GM23338 (cell line): ENCODE data around the gene TRPM7.

Experiments
- CREB1 ChIP-seq: fragments of 250-450 bp; sonication (Bioruptor Pico); IDR thresholded peaks from 2 replicates; pipeline ENCODE4 v1.5.0; 2020; ENCODE audit warnings: low read depth, mild to moderate bottlenecking, moderate library complexity
- CTCF ChIP-seq, 2 experiments: fragments of 200-600 bp in 1 of 2; sonication (generic) in 1 of 2; conservative IDR thresholded peaks; 2 replicates each; pipeline versions ENCODE4 v1.5.1 to v1.6.1; 2016 to 2017; ENCODE audit warnings: antibody characterized with exemption in 2 of 2, low read depth in 2 of 2, mild to moderate bottlenecking in 2 of 2, moderate library complexity in 1 of 2
- ETS1 ChIP-seq: IDR thresholded peaks from 2 replicates; pipeline ENCODE4 v1.6.1; 2016; ENCODE audit warnings: antibody characterized with exemption
- EZH2 ChIP-seq: fragments of 200-600 bp; sonication (generic); IDR thresholded peaks from one replicate; pipeline ENCODE4 v1.8.0; 2017; ENCODE audit warnings: antibody characterized with exemption, mild to moderate bottlenecking, low read depth; ENCODE audit not compliant: unreplicated experiment
- EZH2phosphoT487 ChIP-seq: fragments of 200-600 bp; sonication (generic); IDR thresholded peaks from one replicate; pipeline ENCODE4 v1.8.1; 2018; ENCODE audit warnings: antibody characterized with exemption; ENCODE audit not compliant: unreplicated experiment
- JUNB ChIP-seq: IDR thresholded peaks from one replicate; pipeline ENCODE4 v1.6.1; 2016; ENCODE audit warnings: antibody characterized with exemption; ENCODE audit not compliant: unreplicated experiment
- NANOG ChIP-seq: IDR thresholded peaks from 2 replicates; pipeline ENCODE4 v1.6.1; 2016; ENCODE audit warnings: antibody characterized with exemption, borderline replicate concordance
- POLR2AphosphoS5 ChIP-seq: IDR thresholded peaks from 2 replicates; pipeline ENCODE4 v1.6.1; 2016; ENCODE audit warnings: antibody characterized with exemption, low read depth
- REST ChIP-seq: IDR thresholded peaks from one replicate; pipeline ENCODE4 v1.6.1; 2018; ENCODE audit warnings: antibody characterized with exemption; ENCODE audit not compliant: unreplicated experiment
- ZNF114 ChIP-seq: fragments of 250-450 bp; sonication (Bioruptor Pico); IDR thresholded peaks from 2 replicates; pipeline ENCODE4 v1.5.0; 2020; ENCODE audit warnings: mild to moderate bottlenecking, moderate library complexity
- ZNF462 ChIP-seq: fragments of 250-450 bp; sonication (Bioruptor Pico); IDR thresholded peaks from 2 replicates; pipeline ENCODE4 v1.5.0; 2020; ENCODE audit warnings: mild to moderate bottlenecking, moderate library complexity

GRCh38 chr15:50712018-50712417 lies 25.4 kb upstream of the TRPM7 start:
- TF ChIP-seq CTCF (conservative IDR thresholded peaks at IDR 0.05; ENCODE audit: low read depth in 2 of 2) (no peak), CREB1 (no peak), POLR2AphosphoS5 (no peak), EZH2 (no peak), NANOG (no peak), JUNB (no peak), EZH2phosphoT487 (no peak), ZNF462 (CRISPR knock-in tag) (no peak), REST (no peak), ZNF114 (CRISPR knock-in tag) (no peak), ETS1 (no peak)
